GM12872 (cell line): ENCODE measurements around the gene DCUN1D2.

Experiments used
- TF ChIP-seq, protein P1 (sequence below): IDR thresholded peaks from 3 replicates; pipeline ENCODE4 v1.5.1; 2011; ENCODE audit warnings: low read depth, mild to moderate bottlenecking, low read length, moderate library complexity; ENCODE audit not compliant: insufficient read depth

The DCUN1D2 gene

DNA sequence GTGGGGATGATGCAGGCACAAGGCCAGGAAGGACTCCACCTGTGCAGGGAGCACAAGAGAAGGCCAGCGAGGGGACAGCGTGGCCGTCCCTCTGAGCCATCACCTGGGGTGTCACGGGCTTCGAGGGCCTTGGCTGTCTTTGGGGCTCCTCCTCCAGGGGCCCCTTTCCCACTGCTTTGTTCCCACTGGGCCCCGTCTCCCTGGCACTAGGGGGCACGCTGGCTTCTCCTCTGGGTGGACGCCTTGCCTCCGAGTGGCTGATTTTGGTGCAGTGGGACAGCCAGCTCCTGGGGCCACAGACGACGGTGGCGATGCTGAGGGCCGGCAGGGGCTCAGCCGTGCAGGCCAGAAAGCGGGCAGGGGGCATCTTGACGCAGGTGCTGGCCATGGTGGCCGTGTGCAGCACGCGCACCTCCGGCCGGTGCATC, 83.4 kb downstream of the DCUN1D2 start:
- TF ChIP-seq, protein P1, sequence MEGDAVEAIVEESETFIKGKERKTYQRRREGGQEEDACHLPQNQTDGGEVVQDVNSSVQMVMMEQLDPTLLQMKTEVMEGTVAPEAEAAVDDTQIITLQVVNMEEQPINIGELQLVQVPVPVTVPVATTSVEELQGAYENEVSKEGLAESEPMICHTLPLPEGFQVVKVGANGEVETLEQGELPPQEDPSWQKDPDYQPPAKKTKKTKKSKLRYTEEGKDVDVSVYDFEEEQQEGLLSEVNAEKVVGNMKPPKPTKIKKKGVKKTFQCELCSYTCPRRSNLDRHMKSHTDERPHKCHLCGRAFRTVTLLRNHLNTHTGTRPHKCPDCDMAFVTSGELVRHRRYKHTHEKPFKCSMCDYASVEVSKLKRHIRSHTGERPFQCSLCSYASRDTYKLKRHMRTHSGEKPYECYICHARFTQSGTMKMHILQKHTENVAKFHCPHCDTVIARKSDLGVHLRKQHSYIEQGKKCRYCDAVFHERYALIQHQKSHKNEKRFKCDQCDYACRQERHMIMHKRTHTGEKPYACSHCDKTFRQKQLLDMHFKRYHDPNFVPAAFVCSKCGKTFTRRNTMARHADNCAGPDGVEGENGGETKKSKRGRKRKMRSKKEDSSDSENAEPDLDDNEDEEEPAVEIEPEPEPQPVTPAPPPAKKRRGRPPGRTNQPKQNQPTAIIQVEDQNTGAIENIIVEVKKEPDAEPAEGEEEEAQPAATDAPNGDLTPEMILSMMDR, result no peak

DNA sequence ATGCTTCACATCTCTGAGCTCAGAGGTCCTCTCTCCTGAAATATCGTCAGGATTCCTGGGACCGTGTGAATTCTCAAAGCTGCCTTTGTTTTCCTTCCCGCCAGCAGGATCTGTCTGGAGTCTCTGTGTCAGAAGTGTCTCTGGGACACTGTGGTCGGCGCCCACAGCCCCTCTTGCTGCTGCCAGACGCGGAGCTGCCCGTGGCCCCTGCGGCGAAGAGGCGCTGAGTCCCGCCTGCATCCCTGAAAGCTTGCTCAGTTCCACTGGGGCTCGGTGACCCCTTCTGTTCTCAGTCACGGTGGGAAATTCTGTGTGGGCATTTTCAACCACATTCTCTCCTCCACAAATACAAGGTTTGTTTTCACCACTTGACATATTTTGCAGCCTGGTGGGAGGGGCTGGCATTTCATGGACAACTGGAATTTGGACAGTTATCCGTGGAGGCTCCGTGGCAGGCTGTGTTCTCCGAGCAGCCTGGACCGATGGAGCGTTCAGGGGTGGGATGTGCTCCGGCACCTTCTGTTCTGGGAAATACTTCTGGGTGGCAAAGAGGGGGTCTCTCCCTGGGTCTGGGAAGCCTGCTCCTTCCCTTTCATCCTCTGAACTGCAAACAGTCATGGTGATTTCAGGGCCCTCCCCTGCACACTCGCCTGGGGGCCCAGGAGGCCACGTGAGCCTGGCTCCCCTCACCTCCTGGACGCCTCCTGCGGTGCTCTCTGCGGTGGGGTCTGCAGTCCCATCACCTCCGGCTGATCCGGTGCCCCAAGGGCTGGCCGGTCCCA, 84.0 kb downstream of the DCUN1D2 start:
- TF ChIP-seq, protein P1, result no peak
